ENCODE results near the gene AEBP2. TPM values are rescaled to one million over a fixed set of nuclear protein-coding genes. Genes with fewer than 3 reads are reported as not detected.
A peak's percentile ranks its signal among the peaks of the same experiment; 100 is the strongest.

AEBP2 gene
- total and polyA plus RNA-seq, 12 donors: 15.7 to 83.1 (median 43.1) TPM

DNA sequence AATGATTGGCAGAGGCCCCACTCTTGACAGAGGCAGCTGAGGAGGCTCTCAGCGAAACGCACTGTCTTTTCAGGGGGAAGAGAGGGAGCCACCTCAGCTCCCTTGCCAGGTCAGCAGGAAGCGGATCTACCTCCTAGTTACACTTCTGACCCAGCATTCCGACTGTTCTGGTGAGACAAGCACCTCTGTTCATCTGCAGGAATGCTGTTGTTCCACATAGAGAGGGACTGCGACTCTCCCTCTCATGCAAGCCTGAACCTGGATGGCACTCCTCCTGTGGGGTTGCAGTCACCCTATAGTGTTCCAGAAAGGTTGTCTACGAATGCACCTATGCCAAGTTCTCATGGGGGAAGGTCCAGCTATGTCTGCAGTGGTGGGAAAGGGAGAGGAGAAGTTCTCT is 37.1 kb upstream of the AEBP2 start:
- Histone ChIP-seq H3K4me1 (replicated peaks in 1 of 2) (no peaks in the 10 kb centered on the region), H3K9me3 (replicated peaks in 1 of 3) (no peaks in the 10 kb centered on the region), H3K27me3 (no peaks in the 10 kb centered on the region), H3K27ac (no peak overlapping the region), H3K36me3 (replicated peaks in 1 of 2) (no peaks in the 10 kb centered on the region), H3K4me3 (no peak overlapping the region)
- WGBS, 4 donors: 82 to 94% (median 93%) methylated on average over 4 to 6 of the region's 6 CpGs
- intact Hi-C loops (cut with DNase I): no loop called here
- no peak for DNase-seq
- TF ChIP-seq CTCF (IDR thresholded peaks at IDR 0.05) (no peak), POLR2A (IDR thresholded peaks at IDR 0.05) (no peak)

DNA sequence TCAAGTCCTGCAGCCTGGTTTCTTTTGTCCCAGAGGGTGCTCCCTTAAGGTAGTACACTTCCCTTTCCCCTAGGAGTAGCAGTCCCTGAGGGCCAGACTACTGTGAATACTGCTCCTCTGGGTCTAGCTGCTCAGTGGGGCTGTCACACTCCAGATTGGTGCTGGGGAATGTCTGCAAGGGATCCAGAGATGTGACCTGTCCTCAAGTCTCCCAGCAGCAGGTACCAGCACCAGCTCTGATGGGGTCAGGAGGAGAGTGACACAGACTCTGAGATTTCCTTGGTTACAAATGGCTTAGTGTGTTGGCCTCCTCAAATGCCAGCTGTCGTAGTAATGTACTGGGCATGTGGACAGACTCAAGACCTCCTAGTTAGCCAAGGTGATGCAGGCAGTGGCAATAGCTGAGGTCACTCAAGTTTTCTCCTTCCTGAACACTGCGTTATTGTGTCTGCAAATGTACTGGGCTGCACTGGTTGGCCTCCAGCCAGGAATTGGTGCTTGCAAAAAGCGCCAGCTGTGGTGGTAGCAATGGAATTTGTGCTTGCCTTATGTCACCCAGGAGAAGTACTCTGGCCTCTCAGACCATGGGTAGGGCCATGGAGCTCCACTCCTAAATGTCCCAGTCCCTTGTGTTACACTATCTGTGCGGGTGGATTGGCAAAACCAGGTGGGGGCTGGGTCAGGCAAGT is 36.4 kb upstream of the AEBP2 start:
- 80 to 87% (median 82%) methylated on average over 3 to 4 of the region's 4 CpGs; no CpG with 5 or more reads in 1 of the 4 donors for WGBS, 4 donors
- Histone ChIP-seq H3K27me3 (no peaks in the 10 kb centered on the region), H3K9me3 (replicated peaks in 1 of 3) (no peaks in the 10 kb centered on the region), H3K36me3 (replicated peaks in 1 of 2) (no peaks in the 10 kb centered on the region), H3K4me1 (replicated peaks in 1 of 2) (no peaks in the 10 kb centered on the region), H3K27ac (no peak overlapping the region), H3K4me3 (no peak overlapping the region)
- DNase-seq: peak in 2 of 7 donors; percentile 16 to 27
- intact Hi-C loops (cut with DNase I): no loop called here
- TF ChIP-seq POLR2A (IDR thresholded peaks at IDR 0.05): no peak

DNA sequence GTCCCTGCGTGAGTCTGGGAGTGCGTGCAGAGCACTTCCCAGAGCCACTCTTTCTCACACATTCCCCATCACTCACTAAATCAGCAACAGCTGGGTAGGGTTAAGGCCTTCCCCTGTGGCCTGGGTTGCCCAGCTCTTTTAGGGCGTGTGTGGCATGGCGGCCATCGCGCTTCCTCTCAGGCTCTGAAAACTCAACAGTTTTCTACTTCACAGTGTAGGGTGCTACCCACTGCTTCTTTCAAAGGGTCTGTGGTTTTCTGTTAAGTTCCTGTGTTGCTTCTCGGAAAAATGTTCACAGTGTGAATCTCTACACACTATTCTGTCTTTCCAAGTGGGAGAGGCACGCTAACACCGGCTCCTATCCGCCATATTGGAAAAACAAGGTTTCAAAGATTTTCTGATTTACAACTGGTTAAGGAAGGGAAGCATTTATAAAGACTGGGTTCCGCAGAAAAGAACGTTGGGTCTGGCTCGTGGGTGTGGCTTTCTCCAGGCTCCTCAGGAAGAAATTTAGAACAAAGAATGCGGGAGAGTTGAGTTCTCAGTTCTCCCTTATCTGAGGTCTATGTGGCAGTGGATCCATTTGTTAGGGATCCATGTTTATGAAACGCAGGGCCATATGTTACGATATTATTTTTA is 34.9 kb upstream of the AEBP2 start:
- no peaks in the 10 kb centered on the region for H3K36me3 ChIP-seq (replicated peaks in 1 of 2)
- WGBS, 4 donors: 92 to 95% (median 93%) methylated on average over 14 to 16 of the region's 16 CpGs
- no peaks in the 10 kb centered on the region for H3K4me1 ChIP-seq (replicated peaks in 1 of 2)
- intact Hi-C loops (cut with DNase I): no loop called here
- no peak overlapping the region for H3K4me3 ChIP-seq
- H3K9me3 ChIP-seq (replicated peaks in 1 of 3): no peaks in the 10 kb centered on the region
- TF ChIP-seq CTCF (IDR thresholded peaks at IDR 0.05): no peak
- no peak for TF ChIP-seq POLR2A (IDR thresholded peaks at IDR 0.05)
- no peak overlapping the region for H3K27ac ChIP-seq
- H3K27me3 ChIP-seq: no peaks in the 10 kb centered on the region
- no peak for DNase-seq

- Histone ChIP-seq H3K36me3 (replicated peaks in 1 of 2) (no peaks in the 10 kb centered on the region), H3K27me3 (no peaks in the 10 kb centered on the region), H3K27ac (no peak overlapping the region), H3K4me1 (replicated peaks in 1 of 2) (no peaks in the 10 kb centered on the region), H3K4me3 (no peak overlapping the region), H3K9me3 (replicated peaks in 1 of 3) (no peaks in the 10 kb centered on the region)
- no peak for DNase-seq
- 33 to 46% (median 37%) methylated on average over 3 of the region's 3 CpGs for WGBS, 4 donors
- intact Hi-C loops (cut with DNase I): no loop called here
- TF ChIP-seq CTCF (IDR thresholded peaks at IDR 0.05) (no peak), POLR2A (IDR thresholded peaks at IDR 0.05) (no peak)
Measured at GRCh38 chr12:19409376-19409775, 29.9 kb upstream of the AEBP2 start.

Data from adrenal gland (tissue), 12 donors.